ENCODE data around the gene MBP.

- TF ChIP-seq CTCF (IDR thresholded peaks at IDR 0.05) (no peak), POLR2A (IDR thresholded peaks at IDR 0.05) (no peak)
Observed at GRCh38 chr18:77144451-77145118, 12.0 kb upstream of the MBP start.
